Activated CD8-positive, alpha-beta memory T cell treated with anti-CD3 and anti-CD28 coated beads, Interleukin-2, amount 10 ng/mL, durations not matched to agents 7 days and 5 days (primary cell): ENCODE measurements around the gene ALB. TPM values are rescaled to one million over a fixed set of nuclear protein-coding genes. Genes with fewer than 3 reads are reported as not detected.

ENCODE experiments used
- ATAC-seq: fragments of 150-1000 bp; cut with Tn5 transposase; one replicate; pipeline ENCODE4 v1.10.0; 2021; ENCODE audit warnings: moderate library complexity
- CTCF ChIA-PET: fragments of 350-600 bp; sonication (Branson Sonifier 250); formaldehyde crosslinking; loops from one replicate; lab custom pipeline; 2021; ENCODE audit warnings: antibody characterized with exemption; lab: Charles Lee
- DNase-seq: peaks from one replicate; pipeline ENCODE4 v3.0.0-alpha.2; 2020
- H3K27ac Mint-ChIP-seq: one replicate; pipeline ENCODE4 v1.8.0; 2021; ENCODE audit warnings: mild to moderate bottlenecking, mixed read lengths
- H3K27me3 Mint-ChIP-seq: one replicate; pipeline ENCODE4 v1.8.0; 2021; ENCODE audit warnings: mixed read lengths
- H3K36me3 Mint-ChIP-seq: one replicate; pipeline ENCODE4 v1.8.0; 2021; ENCODE audit warnings: mild to moderate bottlenecking, mixed read lengths
- H3K4me1 Mint-ChIP-seq: one replicate; pipeline ENCODE4 v1.8.0; 2021; ENCODE audit warnings: mixed read lengths
- H3K4me3 Mint-ChIP-seq: one replicate; pipeline ENCODE4 v1.8.0; 2021; ENCODE audit warnings: mild to moderate bottlenecking, moderate library complexity, mixed read lengths
- H3K9me3 Mint-ChIP-seq: one replicate; pipeline ENCODE4 v1.8.0; 2022; ENCODE audit warnings: low read depth, mixed read lengths
- total RNA-seq, 2 experiments: library from RNA; stranded (reverse); gene quantifications; one replicate each; pipeline ENCODE4 v1.2.3, GENCODE V29; 2021

Gene ALB
- total RNA-seq, 2 experiments from 2014 or later: not detected

- ATAC-seq (no peak), DNase-seq (no peak)
- H3K27me3 Mint-ChIP-seq: peaks cover 9% of the 10 kb centered on the region
- no peak overlapping the region for H3K27ac Mint-ChIP-seq
- no peak overlapping the region for H3K4me3 Mint-ChIP-seq
- CTCF ChIA-PET: no interaction called here
- H3K36me3 Mint-ChIP-seq: no peaks in the 10 kb centered on the region
- H3K9me3 Mint-ChIP-seq: no peaks in the 10 kb centered on the region
- no peaks in the 10 kb centered on the region for H3K4me1 Mint-ChIP-seq
Measured at GRCh38 chr4:73413294-73413755, 9.2 kb downstream of the ALB start.

DNA sequence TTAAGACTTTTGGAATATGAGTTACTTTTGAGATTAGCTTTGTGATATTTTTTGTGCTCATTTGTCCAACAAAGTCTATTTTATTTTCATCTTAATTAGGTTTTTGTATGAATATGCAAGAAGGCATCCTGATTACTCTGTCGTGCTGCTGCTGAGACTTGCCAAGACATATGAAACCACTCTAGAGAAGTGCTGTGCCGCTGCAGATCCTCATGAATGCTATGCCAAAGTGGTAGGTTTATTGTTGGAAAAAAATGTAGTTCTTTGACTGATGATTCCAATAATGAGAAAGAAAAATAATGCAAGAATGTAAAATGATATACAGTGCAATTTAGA is 10.8 kb downstream of the ALB start:
- Mint-ChIP-seq H3K36me3 (no peaks in the 10 kb centered on the region), H3K4me1 (no peaks in the 10 kb centered on the region), H3K27ac (no peak overlapping the region), H3K27me3 (peaks cover 5% of the 10 kb centered on the region), H3K4me3 (no peak overlapping the region), H3K9me3 (no peaks in the 10 kb centered on the region)
- DNase-seq (no peak), ATAC-seq (no peak)
- CTCF ChIA-PET: no interaction called here

GRCh38 chr4:73415807-73416238 is 11.7 kb downstream of the ALB start:
- Mint-ChIP-seq H3K9me3 (no peaks in the 10 kb centered on the region), H3K36me3 (no peaks in the 10 kb centered on the region), H3K4me3 (no peak overlapping the region), H3K4me1 (no peaks in the 10 kb centered on the region), H3K27me3 (peaks cover 2% of the 10 kb centered on the region), H3K27ac (no peak overlapping the region)
- ATAC-seq: no peak
- no peak for DNase-seq
- CTCF ChIA-PET: interaction anchor here (0.5 kb wide), 1 partner anchor 83 kb away, joined by 3 read pairs; no protein-coding TSS in a partner anchor

DNA sequence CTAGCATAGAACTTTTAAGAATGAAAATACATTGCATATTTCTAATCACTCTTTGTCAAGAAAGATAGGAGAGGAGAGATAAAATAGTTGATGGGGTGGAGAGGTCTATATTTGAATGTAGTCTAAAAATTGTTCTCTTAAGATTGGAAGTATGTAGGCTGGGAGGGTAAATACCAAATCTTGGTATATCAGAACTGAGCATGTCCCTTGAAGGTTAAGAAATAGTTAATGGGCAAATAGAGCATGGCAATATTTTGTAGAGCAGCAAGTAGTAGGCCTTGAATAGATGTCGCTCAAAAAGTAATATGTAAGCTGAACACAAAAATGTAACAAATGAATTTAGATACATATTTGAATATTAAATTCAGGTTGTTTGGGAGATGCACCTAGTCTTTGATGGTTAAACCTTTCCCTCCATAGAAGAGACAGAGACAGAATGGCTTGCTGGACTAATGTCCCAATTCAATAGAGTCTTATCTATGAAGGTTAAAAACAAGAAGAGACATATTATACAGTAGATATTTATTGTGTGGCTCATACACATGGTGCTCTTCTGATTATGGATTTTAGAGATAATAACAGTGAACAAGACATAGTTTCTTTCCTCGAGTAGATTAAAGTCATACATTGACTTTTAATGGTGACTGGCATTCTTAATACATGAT is 12.5 kb downstream of the ALB start:
- Mint-ChIP-seq H3K27me3 (no peaks in the 10 kb centered on the region), H3K36me3 (no peaks in the 10 kb centered on the region), H3K4me1 (no peaks in the 10 kb centered on the region), H3K9me3 (no peaks in the 10 kb centered on the region), H3K4me3 (no peak overlapping the region), H3K27ac (no peak overlapping the region)
- DNase-seq (no peak), ATAC-seq (no peak)
- CTCF ChIA-PET: no interaction called here

GRCh38 chr4:73417342-73417741 is 13.3 kb downstream of the ALB start:
- Mint-ChIP-seq H3K27ac (no peak overlapping the region), H3K4me1 (no peaks in the 10 kb centered on the region), H3K36me3 (no peaks in the 10 kb centered on the region), H3K9me3 (no peaks in the 10 kb centered on the region), H3K4me3 (no peak overlapping the region), H3K27me3 (no peaks in the 10 kb centered on the region)
- CTCF ChIA-PET: no interaction called here
- ATAC-seq (no peak), DNase-seq (no peak)

DNA sequence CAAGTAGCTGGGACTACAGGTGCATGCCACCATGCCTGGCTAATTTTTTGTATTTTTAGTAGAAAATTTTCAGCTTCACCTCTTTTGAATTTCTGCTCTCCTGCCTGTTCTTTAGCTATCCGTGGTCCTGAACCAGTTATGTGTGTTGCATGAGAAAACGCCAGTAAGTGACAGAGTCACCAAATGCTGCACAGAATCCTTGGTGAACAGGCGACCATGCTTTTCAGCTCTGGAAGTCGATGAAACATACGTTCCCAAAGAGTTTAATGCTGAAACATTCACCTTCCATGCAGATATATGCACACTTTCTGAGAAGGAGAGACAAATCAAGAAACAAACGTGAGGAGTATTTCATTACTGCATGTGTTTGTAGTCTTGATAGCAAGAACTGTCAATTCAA is 13.9 kb downstream of the ALB start:
- DNase-seq: no peak
- H3K36me3 Mint-ChIP-seq: no peaks in the 10 kb centered on the region
- CTCF ChIA-PET: no interaction called here
- no peaks in the 10 kb centered on the region for H3K9me3 Mint-ChIP-seq
- no peaks in the 10 kb centered on the region for H3K27me3 Mint-ChIP-seq
- no peak for ATAC-seq
- H3K27ac Mint-ChIP-seq: no peak overlapping the region
- H3K4me3 Mint-ChIP-seq: no peak overlapping the region
- H3K4me1 Mint-ChIP-seq: no peaks in the 10 kb centered on the region

DNA sequence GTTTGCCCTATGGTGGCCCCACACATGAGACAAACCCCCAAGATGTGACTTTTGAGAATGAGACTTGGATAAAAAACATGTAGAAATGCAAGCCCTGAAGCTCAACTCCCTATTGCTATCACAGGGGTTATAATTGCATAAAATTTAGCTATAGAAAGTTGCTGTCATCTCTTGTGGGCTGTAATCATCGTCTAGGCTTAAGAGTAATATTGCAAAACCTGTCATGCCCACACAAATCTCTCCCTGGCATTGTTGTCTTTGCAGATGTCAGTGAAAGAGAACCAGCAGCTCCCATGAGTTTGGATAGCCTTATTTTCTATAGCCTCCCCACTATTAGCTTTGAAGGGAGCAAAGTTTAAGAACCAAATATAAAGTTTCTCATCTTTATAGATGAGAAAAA is 14.6 kb downstream of the ALB start:
- CTCF ChIA-PET: no interaction called here
- no peaks in the 10 kb centered on the region for H3K27me3 Mint-ChIP-seq
- DNase-seq (no peak), ATAC-seq (no peak)
- H3K4me3 Mint-ChIP-seq: no peak overlapping the region
- no peaks in the 10 kb centered on the region for H3K9me3 Mint-ChIP-seq
- H3K36me3 Mint-ChIP-seq: no peaks in the 10 kb centered on the region
- no peaks in the 10 kb centered on the region for H3K4me1 Mint-ChIP-seq
- no peak overlapping the region for H3K27ac Mint-ChIP-seq

- Mint-ChIP-seq H3K36me3 (no peaks in the 10 kb centered on the region), H3K27ac (no peak overlapping the region), H3K9me3 (no peaks in the 10 kb centered on the region), H3K4me1 (no peaks in the 10 kb centered on the region), H3K27me3 (no peaks in the 10 kb centered on the region), H3K4me3 (no peak overlapping the region)
- ATAC-seq (no peak), DNase-seq (no peak)
- CTCF ChIA-PET: no interaction called here
Measured at GRCh38 chr4:73419106-73420038, 15.3 kb downstream of the ALB start.

GRCh38 chr4:73420615-73421014 is 16.5 kb downstream of the ALB start:
- H3K27ac Mint-ChIP-seq: no peak overlapping the region
- H3K9me3 Mint-ChIP-seq: no peaks in the 10 kb centered on the region
- CTCF ChIA-PET: no interaction called here
- H3K4me1 Mint-ChIP-seq: no peaks in the 10 kb centered on the region
- no peak for DNase-seq
- no peaks in the 10 kb centered on the region for H3K36me3 Mint-ChIP-seq
- H3K27me3 Mint-ChIP-seq: no peaks in the 10 kb centered on the region
- no peak for ATAC-seq
- H3K4me3 Mint-ChIP-seq: no peak overlapping the region

- Mint-ChIP-seq H3K27me3 (no peaks in the 10 kb centered on the region), H3K4me1 (no peaks in the 10 kb centered on the region), H3K36me3 (no peaks in the 10 kb centered on the region), H3K9me3 (no peaks in the 10 kb centered on the region), H3K27ac (no peak overlapping the region), H3K4me3 (no peak overlapping the region)
- DNase-seq: no peak
- no peak for ATAC-seq
- CTCF ChIA-PET: no interaction called here
Measured at GRCh38 chr4:73421708-73422457, 17.8 kb downstream of the ALB start.

GRCh38 chr4:73422458-73422752 is 18.3 kb downstream of the ALB start:
- no peaks in the 10 kb centered on the region for H3K9me3 Mint-ChIP-seq
- no peak overlapping the region for H3K27ac Mint-ChIP-seq
- H3K27me3 Mint-ChIP-seq: no peaks in the 10 kb centered on the region
- CTCF ChIA-PET: no interaction called here
- DNase-seq: no peak
- ATAC-seq: no peak
- no peaks in the 10 kb centered on the region for H3K36me3 Mint-ChIP-seq
- H3K4me1 Mint-ChIP-seq: no peaks in the 10 kb centered on the region
- no peak overlapping the region for H3K4me3 Mint-ChIP-seq

GRCh38 chr4:73423184-73423583 is 19.1 kb downstream of the ALB start:
- Mint-ChIP-seq H3K4me1 (no peaks in the 10 kb centered on the region), H3K9me3 (no peaks in the 10 kb centered on the region), H3K27ac (no peak overlapping the region), H3K36me3 (no peaks in the 10 kb centered on the region), H3K4me3 (no peak overlapping the region), H3K27me3 (no peaks in the 10 kb centered on the region)
- CTCF ChIA-PET: no interaction called here
- ATAC-seq (no peak), DNase-seq (no peak)

DNA sequence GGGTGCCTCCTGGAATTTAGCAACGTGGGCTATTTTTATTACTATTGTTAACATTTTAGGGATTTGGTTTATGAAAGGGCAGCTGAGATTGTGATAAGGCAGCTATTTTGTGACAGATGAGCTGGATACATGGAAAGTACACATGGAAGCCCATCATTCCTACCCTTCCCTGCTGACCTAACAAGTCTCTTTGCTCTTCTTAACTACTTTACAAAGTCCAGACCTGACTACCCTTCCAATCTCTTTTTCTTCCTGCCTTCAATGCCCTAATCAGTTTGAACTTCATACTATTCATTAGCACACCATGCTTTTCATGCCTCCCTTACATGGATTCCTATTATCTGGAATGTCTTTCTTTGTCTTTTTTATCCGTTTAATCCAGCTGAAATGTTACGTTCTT is 22.6 kb downstream of the ALB start:
- ATAC-seq: no peak
- CTCF ChIA-PET: no interaction called here

GRCh38 chr4:73429118-73429517 is 25.0 kb downstream of the ALB start:
- CTCF ChIA-PET: no interaction called here

More for the DNA sequence above, 22.6 kb downstream of the ALB start:
- H3K36me3 Mint-ChIP-seq: no peaks in the 10 kb centered on the region
- H3K9me3 Mint-ChIP-seq: no peaks in the 10 kb centered on the region
- no peak for DNase-seq
- no peak overlapping the region for H3K4me3 Mint-ChIP-seq
- no peaks in the 10 kb centered on the region for H3K27me3 Mint-ChIP-seq
- no peaks in the 10 kb centered on the region for H3K4me1 Mint-ChIP-seq
- H3K27ac Mint-ChIP-seq: no peak overlapping the region

More at GRCh38 chr4:73429118-73429517, 25.0 kb downstream of the ALB start:
- no peak overlapping the region for H3K4me3 Mint-ChIP-seq
- H3K36me3 Mint-ChIP-seq: no peaks in the 10 kb centered on the region
- no peaks in the 10 kb centered on the region for H3K9me3 Mint-ChIP-seq
- DNase-seq (no peak), ATAC-seq (no peak)
- no peaks in the 10 kb centered on the region for H3K27me3 Mint-ChIP-seq
- no peak overlapping the region for H3K27ac Mint-ChIP-seq
- no peaks in the 10 kb centered on the region for H3K4me1 Mint-ChIP-seq
